ENCODE results near the gene MEAF6. TPM values are rescaled to one million over a fixed set of nuclear protein-coding genes. Genes with fewer than 3 reads are reported as not detected.

MEAF6 gene
- total and polyA plus RNA-seq, 2 experiments from 2014 or later = 60.1 to 64.5 TPM

DNA sequence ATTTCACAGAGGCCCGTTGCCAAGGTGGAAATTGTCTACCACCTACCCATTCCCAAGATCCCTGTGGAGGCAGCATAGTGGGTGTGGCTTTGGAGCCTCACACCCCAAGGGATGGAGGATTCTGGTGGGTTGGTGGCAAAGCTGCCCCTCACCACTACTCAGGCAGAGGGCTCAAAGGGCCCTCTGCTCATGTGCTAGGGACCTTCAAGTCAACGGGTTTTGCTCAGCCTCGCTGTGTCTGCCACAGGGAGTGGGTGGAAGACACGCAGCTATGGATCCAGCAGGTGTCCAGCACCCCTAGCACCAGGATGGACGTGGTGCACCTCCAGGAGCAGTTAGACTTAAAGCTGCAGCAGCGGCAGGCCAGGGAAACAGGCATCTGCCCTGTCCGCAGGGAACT, 44.5 kb upstream of the MEAF6 start:
- Histone ChIP-seq H2AFZ (no peak overlapping the region), H3K79me2 (replicated peaks; ENCODE audit: insufficient read depth) (no peaks in the 10 kb centered on the region), H3F3A (replicated peaks; ENCODE audit: low read depth) (no peaks in the 10 kb centered on the region), H3K9me2 (ENCODE audit: insufficient read depth) (peaks cover 5% of the 10 kb centered on the region; the same call in 1 of the 2 replicates), H3K36me3 (ENCODE audit: insufficient read depth) (no peaks in the 10 kb centered on the region), H3K4me2 (no peak overlapping the region), H3K4me1 (ENCODE audit: insufficient read depth) (0 out of 2 replicates have a peak, but pooled peaks cover 4% of the 10 kb centered on the region), H3K27ac (ENCODE audit: low read depth) (no peak overlapping the region), H3K27me3 (ENCODE audit: insufficient read depth) (no peaks in the 10 kb centered on the region), H4K20me1 (replicated peaks; ENCODE audit: insufficient read depth) (no peaks in the 10 kb centered on the region; the same call in 1 of the 2 replicates), H3K4me3 (no peak overlapping the region)
- H3K27ac Mint-ChIP-seq = no peak overlapping the region
- peaks cover 17% of the 10 kb centered on the region for H3K4me1 Mint-ChIP-seq
- ATAC-seq = no peak
- peaks cover 2% of the 10 kb centered on the region for H3K36me3 Mint-ChIP-seq (ENCODE audit: low read depth)
- H3K4me3 Mint-ChIP-seq = no peak overlapping the region
- no peak for TF ChIP-seq ZNF114 (CRISPR knock-in tag; IDR thresholded peaks at IDR 0.05)
- TF ChIP-seq, protein P1, sequence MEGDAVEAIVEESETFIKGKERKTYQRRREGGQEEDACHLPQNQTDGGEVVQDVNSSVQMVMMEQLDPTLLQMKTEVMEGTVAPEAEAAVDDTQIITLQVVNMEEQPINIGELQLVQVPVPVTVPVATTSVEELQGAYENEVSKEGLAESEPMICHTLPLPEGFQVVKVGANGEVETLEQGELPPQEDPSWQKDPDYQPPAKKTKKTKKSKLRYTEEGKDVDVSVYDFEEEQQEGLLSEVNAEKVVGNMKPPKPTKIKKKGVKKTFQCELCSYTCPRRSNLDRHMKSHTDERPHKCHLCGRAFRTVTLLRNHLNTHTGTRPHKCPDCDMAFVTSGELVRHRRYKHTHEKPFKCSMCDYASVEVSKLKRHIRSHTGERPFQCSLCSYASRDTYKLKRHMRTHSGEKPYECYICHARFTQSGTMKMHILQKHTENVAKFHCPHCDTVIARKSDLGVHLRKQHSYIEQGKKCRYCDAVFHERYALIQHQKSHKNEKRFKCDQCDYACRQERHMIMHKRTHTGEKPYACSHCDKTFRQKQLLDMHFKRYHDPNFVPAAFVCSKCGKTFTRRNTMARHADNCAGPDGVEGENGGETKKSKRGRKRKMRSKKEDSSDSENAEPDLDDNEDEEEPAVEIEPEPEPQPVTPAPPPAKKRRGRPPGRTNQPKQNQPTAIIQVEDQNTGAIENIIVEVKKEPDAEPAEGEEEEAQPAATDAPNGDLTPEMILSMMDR (conservative IDR thresholded peaks at IDR 0.05; ENCODE audit: low read depth in 2 of 2) = no peak
- no peak for TF ChIP-seq ZNF331 (CRISPR knock-in tag; IDR thresholded peaks at IDR 0.05; ENCODE audit: low read depth)
- TF ChIP-seq STAT1 (IDR thresholded peaks at IDR 0.05; ENCODE audit: unreplicated experiment) = no peak
- no peak for DNase-seq (ENCODE audit: low spot score)
- H3K9me3 Mint-ChIP-seq = peaks cover 5% of the 10 kb centered on the region; the same call in 2 of the 3 replicates
- peaks cover 17% of the 10 kb centered on the region for H3K27me3 Mint-ChIP-seq (ENCODE audit: insufficient read depth, low read depth, poor library complexity)

DNA sequence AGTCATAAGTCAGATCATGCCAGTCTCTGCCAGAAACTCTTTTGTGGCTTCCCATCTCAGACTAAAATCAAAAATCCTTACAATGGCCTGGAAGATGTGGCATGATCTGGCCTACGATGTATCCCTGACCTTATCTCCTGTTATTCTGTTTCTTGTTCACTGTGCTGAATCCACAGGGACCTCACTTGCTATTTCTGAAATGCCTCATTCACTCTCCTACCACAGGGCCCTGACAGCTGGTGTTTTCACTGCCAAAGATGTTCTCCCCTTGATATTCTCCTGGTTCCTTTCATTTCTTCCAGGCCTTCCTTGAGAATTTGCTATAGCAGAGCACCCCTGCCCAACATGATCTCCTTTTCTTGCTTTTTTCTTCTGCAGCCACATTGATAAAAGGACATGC, 43.8 kb upstream of the MEAF6 start:
- Mint-ChIP-seq H3K27me3 (ENCODE audit: insufficient read depth, low read depth, poor library complexity) (peaks cover 20% of the 10 kb centered on the region), H3K9me3 (peaks cover 6% of the 10 kb centered on the region; the same call in 2 of the 3 replicates), H3K27ac (no peak overlapping the region), H3K4me3 (peak overlapping the region; percentile 55; the same call in 2 of the 3 replicates), H3K4me1 (peaks cover 19% of the 10 kb centered on the region), H3K36me3 (ENCODE audit: low read depth) (peaks cover 2% of the 10 kb centered on the region)
- Histone ChIP-seq H3K4me2 (no peak overlapping the region), H3K79me2 (replicated peaks; ENCODE audit: insufficient read depth) (peaks cover 4% of the 10 kb centered on the region), H3F3A (replicated peaks; ENCODE audit: low read depth) (no peaks in the 10 kb centered on the region), H3K36me3 (ENCODE audit: insufficient read depth) (no peaks in the 10 kb centered on the region), H3K27ac (ENCODE audit: low read depth) (no peak overlapping the region), H3K4me3 (no peak overlapping the region), H3K4me1 (ENCODE audit: insufficient read depth) (peaks cover 5% of the 10 kb centered on the region; the same call in 1 of the 2 replicates), H4K20me1 (replicated peaks; ENCODE audit: insufficient read depth) (no peaks in the 10 kb centered on the region; the same call in 1 of the 2 replicates), H3K27me3 (ENCODE audit: insufficient read depth) (no peaks in the 10 kb centered on the region), H2AFZ (no peak overlapping the region), H3K9me2 (ENCODE audit: insufficient read depth) (peaks cover 5% of the 10 kb centered on the region; the same call in 1 of the 2 replicates)
- TF ChIP-seq POLR2AphosphoS5 (IDR thresholded peaks at IDR 0.05; ENCODE audit: low read depth) (no peak), CREB1 (CRISPR knock-in tag; IDR thresholded peaks at IDR 0.05; ENCODE audit: low read depth) (no peak)
- no peak for ATAC-seq
- no peak for DNase-seq (ENCODE audit: low spot score)

DNA sequence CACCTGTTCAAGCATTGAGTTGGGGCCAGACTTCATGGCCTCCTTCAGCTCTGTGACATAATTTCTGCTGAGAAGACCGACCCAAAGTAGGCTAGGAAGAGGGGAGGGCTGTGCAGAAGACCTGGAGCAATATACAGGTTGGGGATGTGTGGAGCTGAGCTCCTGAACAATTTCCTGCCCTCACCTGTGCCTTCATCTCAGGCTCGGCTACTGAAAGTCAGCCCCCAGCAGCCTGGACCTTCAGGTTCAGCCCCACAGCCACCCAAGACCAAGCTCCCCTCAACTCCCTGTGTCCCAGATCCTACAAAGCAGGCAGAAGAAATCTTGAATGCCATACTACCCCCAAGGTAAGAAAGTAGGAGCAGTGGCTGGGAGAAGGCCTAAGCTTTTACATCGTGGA, 42.8 kb upstream of the MEAF6 start:
- Histone ChIP-seq H3K36me3 (ENCODE audit: insufficient read depth) (no peaks in the 10 kb centered on the region), H3F3A (replicated peaks; ENCODE audit: low read depth) (no peaks in the 10 kb centered on the region), H3K9me2 (ENCODE audit: insufficient read depth) (peaks cover 5% of the 10 kb centered on the region; the same call in 1 of the 2 replicates), H3K4me1 (ENCODE audit: insufficient read depth) (peaks cover 10% of the 10 kb centered on the region; the same call in 1 of the 2 replicates), H3K4me2 (peak overlapping the region; percentile 84), H3K4me3 (peak overlapping the region; percentile 63), H2AFZ (peak overlapping the region; percentile 94; the same call in 1 of the 2 replicates), H3K27ac (ENCODE audit: low read depth) (no peak overlapping the region), H3K27me3 (ENCODE audit: insufficient read depth) (no peaks in the 10 kb centered on the region), H4K20me1 (replicated peaks; ENCODE audit: insufficient read depth) (peaks cover 6% of the 10 kb centered on the region), H3K79me2 (replicated peaks; ENCODE audit: insufficient read depth) (peaks cover 14% of the 10 kb centered on the region)
- no peak overlapping the region; the same call in 1 of the 2 replicates for H3K27ac Mint-ChIP-seq
- H3K9me3 Mint-ChIP-seq = peaks cover 6% of the 10 kb centered on the region; the same call in 2 of the 3 replicates
- ATAC-seq (no peak), DNase-seq (ENCODE audit: low spot score) (no peak)
- no peak for TF ChIP-seq ZNF114 (CRISPR knock-in tag; IDR thresholded peaks at IDR 0.05)
- TF ChIP-seq, protein P2, sequence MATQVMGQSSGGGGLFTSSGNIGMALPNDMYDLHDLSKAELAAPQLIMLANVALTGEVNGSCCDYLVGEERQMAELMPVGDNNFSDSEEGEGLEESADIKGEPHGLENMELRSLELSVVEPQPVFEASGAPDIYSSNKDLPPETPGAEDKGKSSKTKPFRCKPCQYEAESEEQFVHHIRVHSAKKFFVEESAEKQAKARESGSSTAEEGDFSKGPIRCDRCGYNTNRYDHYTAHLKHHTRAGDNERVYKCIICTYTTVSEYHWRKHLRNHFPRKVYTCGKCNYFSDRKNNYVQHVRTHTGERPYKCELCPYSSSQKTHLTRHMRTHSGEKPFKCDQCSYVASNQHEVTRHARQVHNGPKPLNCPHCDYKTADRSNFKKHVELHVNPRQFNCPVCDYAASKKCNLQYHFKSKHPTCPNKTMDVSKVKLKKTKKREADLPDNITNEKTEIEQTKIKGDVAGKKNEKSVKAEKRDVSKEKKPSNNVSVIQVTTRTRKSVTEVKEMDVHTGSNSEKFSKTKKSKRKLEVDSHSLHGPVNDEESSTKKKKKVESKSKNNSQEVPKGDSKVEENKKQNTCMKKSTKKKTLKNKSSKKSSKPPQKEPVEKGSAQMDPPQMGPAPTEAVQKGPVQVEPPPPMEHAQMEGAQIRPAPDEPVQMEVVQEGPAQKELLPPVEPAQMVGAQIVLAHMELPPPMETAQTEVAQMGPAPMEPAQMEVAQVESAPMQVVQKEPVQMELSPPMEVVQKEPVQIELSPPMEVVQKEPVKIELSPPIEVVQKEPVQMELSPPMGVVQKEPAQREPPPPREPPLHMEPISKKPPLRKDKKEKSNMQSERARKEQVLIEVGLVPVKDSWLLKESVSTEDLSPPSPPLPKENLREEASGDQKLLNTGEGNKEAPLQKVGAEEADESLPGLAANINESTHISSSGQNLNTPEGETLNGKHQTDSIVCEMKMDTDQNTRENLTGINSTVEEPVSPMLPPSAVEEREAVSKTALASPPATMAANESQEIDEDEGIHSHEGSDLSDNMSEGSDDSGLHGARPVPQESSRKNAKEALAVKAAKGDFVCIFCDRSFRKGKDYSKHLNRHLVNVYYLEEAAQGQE (IDR thresholded peaks at IDR 0.05; ENCODE audit: unreplicated experiment) = no peak
- H3K4me1 Mint-ChIP-seq = peaks cover 27% of the 10 kb centered on the region
- peaks cover 8% of the 10 kb centered on the region for H3K36me3 Mint-ChIP-seq (ENCODE audit: low read depth)
- H3K4me3 Mint-ChIP-seq = peak overlapping the region; percentile 92
- H3K27me3 Mint-ChIP-seq (ENCODE audit: insufficient read depth, low read depth, poor library complexity) = peaks cover 20% of the 10 kb centered on the region
